Gastrocnemius medialis (tissue), 4 donors: ENCODE results near the gene MAML2. TPM values are rescaled to one million over a fixed set of nuclear protein-coding genes. Genes with fewer than 3 reads are reported as not detected.
A peak's percentile ranks its signal among the peaks of the same experiment; 100 is the strongest.

Experiments used
- ATAC-seq, 2 donors: fragments of 150-250 bp; one replicate each; pipeline ENCODE4 v1.9.1; 2016
- DNase-seq, 2 donors: peaks; one replicate each; pipeline ENCODE4 v3.0.0-alpha.2; 2019
- H3K27ac ChIP-seq, 4 donors: fragments of 200-600 bp; sonication (generic); 1 replicate in 1 of 4; 2 replicates in 3 of 4; pipeline ENCODE4 v1.5.1; 2016 to 2018; ENCODE audit warnings: mild to moderate bottlenecking in 2 of 4, moderate library complexity in 1 of 4
- H3K27me3 ChIP-seq, 3 donors: fragments of 200-600 bp; sonication (generic) in 2 of 3; 1 replicate in 1 of 3; 2 replicates in 2 of 3; pipeline versions ENCODE4 v1.5.1 to v1.6.0; 2016 to 2019; ENCODE audit warnings: mild to moderate bottlenecking in 1 of 3, moderate library complexity in 1 of 3
- H3K36me3 ChIP-seq, 2 donors: fragments of 200-600 bp; sonication (generic) in 1 of 2; one replicate each; pipeline ENCODE4 v1.5.1; 2017 to 2018
- H3K4me1 ChIP-seq, 2 donors: fragments of 200-600 bp; sonication (generic) in 1 of 2; one replicate each; pipeline ENCODE4 v1.5.1; 2016 to 2017; ENCODE audit warnings: mild to moderate bottlenecking in 2 of 2
- H3K4me3 ChIP-seq, 4 donors: fragments of 200-600 bp; sonication (generic) in 3 of 4; 1 replicate in 1 of 4; 2 replicates in 3 of 4; pipeline ENCODE4 v1.5.1; 2016 to 2019; ENCODE audit warnings: mild to moderate bottlenecking in 2 of 4
- H3K9me3 ChIP-seq, 3 donors: fragments of 200-600 bp; sonication (generic) in 2 of 3; 1 replicate in 1 of 3; 2 replicates in 2 of 3; pipeline ENCODE4 v1.5.1; 2016 to 2019
- POLR2A ChIP-seq, 2 donors: fragments of 450-650 bp; IDR thresholded peaks; one replicate each; pipeline ENCODE4 v1.6.1; 2017; ENCODE audit warnings: antibody characterized with exemption in 2 of 2, mild to moderate bottlenecking in 2 of 2, moderate library complexity in 2 of 2
- in situ Hi-C, 4 donors: fragments of 200-750 bp; cut with MboI; loops; one replicate each; pipeline versions ENCODE4 v1.15.0 to v1.8.0; 2017; ENCODE audit warnings: low sequenced_read_pairs in 4 of 4
- intact Hi-C: fragments of 100-400 bp; cut with DNase I; formaldehyde crosslinking; loops from one replicate; pipeline ENCODE4 v1.15.1; 2023; ENCODE audit warnings: low total_unique reads
- total RNA-seq, 4 donors: library from RNA; depleted of rRNA; stranded (reverse); fragments of >200 nt; gene quantifications; one replicate each; pipeline versions ENCODE4 v1.1.0 to v1.2.3, GENCODE V29; 2016
- TF ChIP-seq, protein P1 (sequence below), 5 experiments: fragments of 450-650 bp in 3 of 5; fragments of 200-600 bp in 2 of 5; sonication (generic) in 2 of 5; IDR thresholded peaks in 4 of 5; conservative IDR thresholded peaks in 1 of 5; 1 replicate in 4 of 5; 2 replicates in 1 of 5; pipeline ENCODE4 v1.5.1; 2016 to 2019; ENCODE audit warnings: antibody characterized with exemption in 5 of 5, mild to moderate bottlenecking in 3 of 5, moderate library complexity in 3 of 5

Gene MAML2
- total RNA-seq, 4 donors from 2014 or later, result 4.1 to 6.3 (median 4.8) TPM

DNA sequence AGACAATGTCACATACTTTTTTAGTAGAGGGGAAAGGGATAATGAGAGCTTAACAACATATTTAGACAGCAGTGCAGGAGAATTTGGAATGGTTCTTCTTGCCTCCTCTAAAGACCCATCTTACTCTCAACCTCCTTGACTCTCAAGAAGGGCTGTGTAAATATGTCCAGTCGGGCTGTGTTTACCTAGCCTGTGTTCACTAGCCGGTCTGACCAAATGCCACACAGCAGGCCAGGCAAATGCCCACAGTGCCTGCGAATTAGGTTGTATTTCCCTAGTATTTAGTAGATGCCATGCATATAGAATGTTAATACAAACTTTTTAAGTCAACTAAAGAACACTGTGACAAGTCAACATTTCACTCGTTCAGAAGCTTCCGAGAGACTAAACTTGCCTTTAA is 367.7 kb downstream of the MAML2 start:
- Histone ChIP-seq H3K36me3 (no peaks in the 10 kb centered on the region), H3K27ac (no peak overlapping the region), H3K4me1 (no peaks in the 10 kb centered on the region), H3K9me3 (no peaks in the 10 kb centered on the region), H3K4me3 (no peak overlapping the region), H3K27me3 (no peaks in the 10 kb centered on the region)
- DNase-seq, result no peak
- no peak for TF ChIP-seq POLR2A (IDR thresholded peaks at IDR 0.05)
- ATAC-seq, result no peak
- intact Hi-C loops, result no loop called here
- in situ Hi-C loops, result no loop called here

DNA sequence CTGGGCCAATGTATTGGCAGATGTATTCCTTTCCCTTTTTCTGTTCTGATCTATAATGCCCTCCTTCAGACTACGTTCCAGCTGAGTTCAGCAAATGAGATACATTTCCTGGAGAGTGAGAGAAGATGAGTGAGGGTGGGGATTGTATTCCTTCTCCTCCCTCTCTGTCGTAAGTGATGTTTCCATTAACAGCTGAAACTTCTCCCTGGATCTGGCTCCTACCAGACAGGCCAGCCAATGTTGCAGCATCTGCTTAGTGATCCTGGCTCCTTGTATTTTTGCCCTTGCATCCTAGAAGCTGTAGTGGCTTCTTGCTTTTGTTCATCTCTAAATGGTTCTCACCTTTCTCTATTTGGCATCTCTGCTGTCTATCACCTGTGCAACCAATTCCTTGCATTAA is 370.9 kb downstream of the MAML2 start:
- Histone ChIP-seq H3K4me1 (no peaks in the 10 kb centered on the region), H3K9me3 (no peaks in the 10 kb centered on the region), H3K27me3 (no peaks in the 10 kb centered on the region), H3K36me3 (no peaks in the 10 kb centered on the region), H3K4me3 (no peak overlapping the region), H3K27ac (no peak overlapping the region)
- intact Hi-C loops, result no loop called here
- no peak for DNase-seq
- in situ Hi-C loops, result no loop called here
- ATAC-seq, result no peak
- TF ChIP-seq, protein P1, sequence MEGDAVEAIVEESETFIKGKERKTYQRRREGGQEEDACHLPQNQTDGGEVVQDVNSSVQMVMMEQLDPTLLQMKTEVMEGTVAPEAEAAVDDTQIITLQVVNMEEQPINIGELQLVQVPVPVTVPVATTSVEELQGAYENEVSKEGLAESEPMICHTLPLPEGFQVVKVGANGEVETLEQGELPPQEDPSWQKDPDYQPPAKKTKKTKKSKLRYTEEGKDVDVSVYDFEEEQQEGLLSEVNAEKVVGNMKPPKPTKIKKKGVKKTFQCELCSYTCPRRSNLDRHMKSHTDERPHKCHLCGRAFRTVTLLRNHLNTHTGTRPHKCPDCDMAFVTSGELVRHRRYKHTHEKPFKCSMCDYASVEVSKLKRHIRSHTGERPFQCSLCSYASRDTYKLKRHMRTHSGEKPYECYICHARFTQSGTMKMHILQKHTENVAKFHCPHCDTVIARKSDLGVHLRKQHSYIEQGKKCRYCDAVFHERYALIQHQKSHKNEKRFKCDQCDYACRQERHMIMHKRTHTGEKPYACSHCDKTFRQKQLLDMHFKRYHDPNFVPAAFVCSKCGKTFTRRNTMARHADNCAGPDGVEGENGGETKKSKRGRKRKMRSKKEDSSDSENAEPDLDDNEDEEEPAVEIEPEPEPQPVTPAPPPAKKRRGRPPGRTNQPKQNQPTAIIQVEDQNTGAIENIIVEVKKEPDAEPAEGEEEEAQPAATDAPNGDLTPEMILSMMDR (IDR thresholded peaks at IDR 0.05 in 4 of 5, conservative IDR thresholded peaks at IDR 0.05 in 1 of 5), result no peak
- TF ChIP-seq POLR2A (IDR thresholded peaks at IDR 0.05), result no peak

DNA sequence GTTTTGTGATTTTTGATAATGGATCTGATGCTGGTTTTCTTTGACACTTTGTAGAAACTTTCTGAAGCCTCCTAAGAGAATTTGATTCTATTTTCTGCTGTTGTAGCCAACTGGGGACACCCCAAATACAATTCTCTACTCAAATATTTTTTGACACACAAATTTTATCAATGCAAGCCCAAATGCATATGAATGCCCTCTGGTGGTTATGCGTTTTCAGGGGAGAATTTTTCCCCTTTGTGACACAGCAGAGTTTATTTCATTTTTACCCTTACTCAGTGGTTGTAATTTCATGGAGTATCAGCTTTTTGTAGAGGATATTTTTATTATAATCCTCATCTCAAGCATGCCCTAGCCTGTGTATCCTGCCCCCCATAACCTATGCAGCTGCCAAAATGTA is 374.4 kb downstream of the MAML2 start:
- DNase-seq, result no peak
- Histone ChIP-seq H3K9me3 (no peaks in the 10 kb centered on the region), H3K4me1 (no peaks in the 10 kb centered on the region), H3K27ac (no peak overlapping the region), H3K36me3 (no peaks in the 10 kb centered on the region), H3K4me3 (no peak overlapping the region), H3K27me3 (no peaks in the 10 kb centered on the region)
- ATAC-seq, result no peak
- no peak for TF ChIP-seq POLR2A (IDR thresholded peaks at IDR 0.05)
- TF ChIP-seq, protein P1 (IDR thresholded peaks at IDR 0.05 in 4 of 5, conservative IDR thresholded peaks at IDR 0.05 in 1 of 5), result no peak
- intact Hi-C loops, result no loop called here
- in situ Hi-C loops, result no loop called here

- in situ Hi-C loops (no loop called here), intact Hi-C loops (no loop called here)
- no peak for DNase-seq
- Histone ChIP-seq H3K9me3 (no peaks in the 10 kb centered on the region), H3K36me3 (no peaks in the 10 kb centered on the region), H3K27me3 (no peaks in the 10 kb centered on the region), H3K4me3 (no peak overlapping the region), H3K27ac (no peak overlapping the region), H3K4me1 (no peaks in the 10 kb centered on the region)
- no peak for ATAC-seq
- TF ChIP-seq POLR2A (IDR thresholded peaks at IDR 0.05), result no peak
- TF ChIP-seq, protein P1 (IDR thresholded peaks at IDR 0.05 in 4 of 5, conservative IDR thresholded peaks at IDR 0.05 in 1 of 5), result no peak
These were observed 378.7 kb downstream of the MAML2 start for GRCh38 chr11:95964281-95964680.

- Histone ChIP-seq H3K4me3 (no peak overlapping the region), H3K27ac (no peak overlapping the region), H3K36me3 (no peaks in the 10 kb centered on the region), H3K4me1 (no peaks in the 10 kb centered on the region), H3K27me3 (no peaks in the 10 kb centered on the region), H3K9me3 (no peaks in the 10 kb centered on the region)
- no peak for ATAC-seq
- in situ Hi-C loops (no loop called here), intact Hi-C loops (no loop called here)
- DNase-seq, result no peak
- TF ChIP-seq POLR2A (IDR thresholded peaks at IDR 0.05), result no peak
- TF ChIP-seq, protein P1 (IDR thresholded peaks at IDR 0.05 in 4 of 5, conservative IDR thresholded peaks at IDR 0.05 in 1 of 5), result peak in 1 of 5 experiments; percentile 6
These were observed 381.2 kb downstream of the MAML2 start for GRCh38 chr11:95961758-95962157.
